ENCODE results near the gene FAM120A. TPM values are rescaled to one million over a fixed set of nuclear protein-coding genes. Genes with fewer than 3 reads are reported as not detected.

Gene FAM120A
- total RNA-seq, 1 experiment from 2014 or later = 57.1 TPM

GRCh38 chr9:93595461-93595860 is 144.0 kb downstream of the FAM120A start:
- DNase-seq (ENCODE audit: low read depth) = no peak

GRCh38 chr9:93595861-93596365 is 144.4 kb downstream of the FAM120A start:
- no peak for DNase-seq (ENCODE audit: low read depth)

- DNase-seq (ENCODE audit: low read depth) = no peak
These were observed 144.9 kb downstream of the FAM120A start for GRCh38 chr9:93596399-93596798.

GRCh38 chr9:93597142-93597706 is 145.7 kb downstream of the FAM120A start:
- no peak for DNase-seq (ENCODE audit: low read depth)

- DNase-seq (ENCODE audit: low read depth) = no peak
These were observed 146.6 kb downstream of the FAM120A start for GRCh38 chr9:93597871-93598646.

GRCh38 chr9:93598647-93599241 is 147.3 kb downstream of the FAM120A start:
- DNase-seq (ENCODE audit: low read depth) = no peak

- no peak for DNase-seq (ENCODE audit: low read depth)
These were observed 148.3 kb downstream of the FAM120A start for GRCh38 chr9:93599571-93600403.

- DNase-seq (ENCODE audit: low read depth) = no peak
These were observed 149.0 kb downstream of the FAM120A start for GRCh38 chr9:93600504-93600903.

GRCh38 chr9:93601063-93601462 is 149.6 kb downstream of the FAM120A start:
- DNase-seq (ENCODE audit: low read depth) = no peak

- no peak for DNase-seq (ENCODE audit: low read depth)
These were observed 150.2 kb downstream of the FAM120A start for GRCh38 chr9:93601666-93602065.

- DNase-seq (ENCODE audit: low read depth) = no peak
These were observed 151.5 kb downstream of the FAM120A start for GRCh38 chr9:93603011-93603410.

GRCh38 chr9:93603906-93604326 is 152.4 kb downstream of the FAM120A start:
- DNase-seq (ENCODE audit: low read depth) = no peak

GRCh38 chr9:93606187-93606586 is 154.7 kb downstream of the FAM120A start:
- DNase-seq (ENCODE audit: low read depth) = no peak

- DNase-seq (ENCODE audit: low read depth) = no peak
These were observed 158.7 kb downstream of the FAM120A start for GRCh38 chr9:93610206-93610605.

GRCh38 chr9:93612052-93612795 is 160.7 kb downstream of the FAM120A start:
- no peak for DNase-seq (ENCODE audit: low read depth)

- no peak for DNase-seq (ENCODE audit: low read depth)
These were observed 161.3 kb downstream of the FAM120A start for GRCh38 chr9:93612796-93613154.

- no peak for DNase-seq (ENCODE audit: low read depth)
These were observed 161.7 kb downstream of the FAM120A start for GRCh38 chr9:93613174-93613573.

- DNase-seq (ENCODE audit: low read depth) = no peak
These were observed 162.3 kb downstream of the FAM120A start for GRCh38 chr9:93613791-93614190.

- no peak for DNase-seq (ENCODE audit: low read depth)
These were observed 163.5 kb downstream of the FAM120A start for GRCh38 chr9:93614830-93615468.

All from RPMI7951 (cell line).